ENCODE data around the gene RNF223.

Gene RNF223

DNA sequence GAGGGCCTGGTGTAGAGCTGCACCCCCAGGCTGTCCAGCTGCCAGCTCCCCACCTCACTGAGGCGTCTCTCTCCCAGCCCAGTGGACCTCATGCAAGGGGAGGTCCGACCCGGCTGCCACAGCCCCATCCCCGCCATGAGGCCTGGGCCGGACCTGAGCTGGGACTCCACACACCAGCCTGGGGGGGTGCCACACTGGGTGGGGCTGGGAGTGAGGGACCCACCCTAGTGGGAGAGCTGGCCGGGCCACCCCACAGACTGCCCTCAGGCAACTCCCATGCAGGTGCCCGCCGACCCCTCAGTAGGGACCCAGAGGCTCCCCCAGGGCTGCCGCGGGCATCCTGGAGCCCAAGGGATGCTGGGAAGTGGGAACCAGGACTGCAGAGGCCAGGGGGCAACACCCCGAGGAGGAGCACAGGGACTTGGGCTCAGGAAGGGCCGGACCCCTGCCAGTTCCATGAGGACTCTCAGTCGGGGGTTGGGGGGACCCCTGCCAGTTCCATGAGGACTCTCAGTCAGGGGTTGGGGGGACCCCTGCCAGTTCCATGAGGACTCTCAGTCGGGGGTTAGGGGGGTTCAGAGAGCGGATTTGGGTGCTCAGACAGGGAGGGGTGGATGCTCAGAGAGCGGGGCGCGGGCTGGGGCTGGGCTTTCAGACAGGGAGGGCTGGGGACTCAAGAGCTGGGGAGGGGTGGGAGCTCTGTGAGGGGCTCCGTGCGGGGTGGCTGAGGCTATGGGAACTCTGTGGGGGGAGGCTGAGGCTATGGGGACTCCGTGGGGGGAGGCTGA, 1.2 kb upstream of the RNF223 start:
- H3K4me3 ChIP-seq (ENCODE audit: control insufficient read depth, low read depth, low read length), result no peak overlapping the region
- no peak for DNase-seq (ENCODE audit: low read depth)
- TF ChIP-seq, protein P1, sequence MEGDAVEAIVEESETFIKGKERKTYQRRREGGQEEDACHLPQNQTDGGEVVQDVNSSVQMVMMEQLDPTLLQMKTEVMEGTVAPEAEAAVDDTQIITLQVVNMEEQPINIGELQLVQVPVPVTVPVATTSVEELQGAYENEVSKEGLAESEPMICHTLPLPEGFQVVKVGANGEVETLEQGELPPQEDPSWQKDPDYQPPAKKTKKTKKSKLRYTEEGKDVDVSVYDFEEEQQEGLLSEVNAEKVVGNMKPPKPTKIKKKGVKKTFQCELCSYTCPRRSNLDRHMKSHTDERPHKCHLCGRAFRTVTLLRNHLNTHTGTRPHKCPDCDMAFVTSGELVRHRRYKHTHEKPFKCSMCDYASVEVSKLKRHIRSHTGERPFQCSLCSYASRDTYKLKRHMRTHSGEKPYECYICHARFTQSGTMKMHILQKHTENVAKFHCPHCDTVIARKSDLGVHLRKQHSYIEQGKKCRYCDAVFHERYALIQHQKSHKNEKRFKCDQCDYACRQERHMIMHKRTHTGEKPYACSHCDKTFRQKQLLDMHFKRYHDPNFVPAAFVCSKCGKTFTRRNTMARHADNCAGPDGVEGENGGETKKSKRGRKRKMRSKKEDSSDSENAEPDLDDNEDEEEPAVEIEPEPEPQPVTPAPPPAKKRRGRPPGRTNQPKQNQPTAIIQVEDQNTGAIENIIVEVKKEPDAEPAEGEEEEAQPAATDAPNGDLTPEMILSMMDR (conservative IDR thresholded peaks at IDR 0.05; ENCODE audit: control insufficient read depth, insufficient read depth, low read depth, low read length), result no peak

DNA sequence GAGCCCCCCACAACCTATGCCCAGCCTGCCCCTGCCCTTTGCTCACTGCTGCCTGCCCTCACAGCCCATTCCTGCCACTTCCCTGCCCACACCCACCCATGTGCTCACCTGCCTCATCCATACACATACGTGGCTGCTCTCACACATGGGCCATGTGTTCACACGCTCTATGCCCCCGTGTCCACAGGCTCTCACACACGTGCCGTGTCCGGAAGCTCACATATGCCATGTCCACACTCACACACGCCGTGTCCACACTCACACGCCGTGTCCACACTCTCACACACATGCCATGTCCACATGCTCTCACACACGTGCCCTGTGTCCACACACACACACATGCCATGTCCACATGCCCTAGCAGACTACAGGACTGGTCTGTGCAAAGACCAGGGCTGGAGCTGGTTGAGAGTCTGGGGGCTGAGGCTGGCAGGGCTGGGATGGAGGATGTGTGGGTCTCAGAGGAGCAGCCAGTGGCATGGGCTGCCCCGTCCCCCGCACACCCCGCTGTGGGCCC, 583 bp upstream of the RNF223 start:
- H3K4me3 ChIP-seq (ENCODE audit: control insufficient read depth, low read depth, low read length), result no peak overlapping the region
- TF ChIP-seq, protein P1 (conservative IDR thresholded peaks at IDR 0.05; ENCODE audit: control insufficient read depth, insufficient read depth, low read depth, low read length), result no peak
- no peak for DNase-seq (ENCODE audit: low read depth)

DNA sequence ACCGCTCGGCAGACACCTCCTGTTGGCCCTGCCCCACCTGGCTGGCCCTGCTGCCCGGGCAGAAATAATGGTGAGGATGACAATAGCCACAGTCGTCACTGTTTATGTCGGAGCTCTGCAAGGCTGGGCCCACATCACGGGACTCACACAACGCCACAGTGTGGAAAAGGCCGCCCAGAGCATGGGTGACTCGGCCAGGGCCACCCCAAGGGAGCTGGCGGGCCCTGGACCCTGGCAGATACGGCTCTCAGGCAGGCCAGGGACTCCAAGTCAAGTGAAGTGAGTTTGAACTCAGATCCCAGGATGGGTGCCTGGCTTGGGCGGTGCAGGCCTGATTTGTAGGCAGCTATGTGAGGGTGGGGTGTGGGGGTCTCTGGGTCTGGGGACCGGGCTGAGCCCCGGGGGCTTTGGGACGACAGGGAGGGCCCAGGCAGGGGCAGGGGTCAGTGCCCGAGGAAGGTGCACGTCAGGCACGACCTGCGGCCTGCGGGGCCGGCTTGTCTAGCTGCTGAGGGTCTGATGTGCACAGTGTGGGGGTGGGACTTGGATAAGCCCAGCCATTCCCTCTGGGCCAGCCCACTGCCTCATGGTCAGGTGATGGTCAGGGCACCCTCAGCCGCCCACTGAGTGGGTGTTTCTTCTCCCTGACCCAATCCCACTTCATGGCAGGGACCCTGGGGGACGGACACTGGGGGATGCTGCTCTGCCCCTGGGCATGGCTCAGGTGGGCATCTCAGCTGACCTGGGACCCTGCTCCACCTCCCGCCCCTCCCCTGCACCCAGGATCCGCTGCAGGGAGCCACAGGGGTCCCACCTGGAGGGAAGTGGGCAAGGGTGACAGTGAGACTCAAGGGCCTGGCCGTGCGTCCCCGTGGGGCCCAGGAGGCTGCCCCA, 1.0 kb downstream of the RNF223 start:
- no peak overlapping the region for H3K4me3 ChIP-seq (ENCODE audit: control insufficient read depth, low read depth, low read length)
- DNase-seq (ENCODE audit: low read depth), result no peak
- TF ChIP-seq, protein P1 (conservative IDR thresholded peaks at IDR 0.05; ENCODE audit: control insufficient read depth, insufficient read depth, low read depth, low read length), result no peak

DNA sequence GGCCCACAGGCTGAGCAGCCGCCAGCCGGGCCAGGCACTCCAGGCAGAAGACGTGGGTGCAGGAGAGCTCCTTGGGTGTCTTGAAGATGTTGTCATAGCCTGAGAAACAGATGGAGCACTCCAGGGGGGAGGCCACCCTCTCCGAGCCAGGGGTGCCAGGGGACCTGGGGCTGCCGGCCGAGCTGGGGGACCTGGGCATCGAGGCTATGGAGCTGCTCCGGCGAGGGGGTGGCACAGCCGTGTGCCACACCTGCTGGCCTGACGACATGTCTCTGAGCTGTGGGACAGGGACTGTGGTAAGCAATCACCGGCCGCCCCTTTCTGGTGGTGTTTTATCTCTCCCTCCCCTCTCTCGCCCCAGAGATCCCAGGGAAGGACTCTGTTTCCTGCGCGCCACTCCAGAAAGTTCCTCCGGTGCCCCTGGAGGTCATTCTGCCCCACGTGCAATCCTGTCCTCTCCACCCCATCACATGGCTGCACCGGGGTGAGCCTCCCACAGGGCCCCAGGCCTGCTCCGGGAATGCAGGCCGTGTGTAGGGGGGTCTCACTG, 1.7 kb downstream of the RNF223 start:
- TF ChIP-seq, protein P1 (conservative IDR thresholded peaks at IDR 0.05; ENCODE audit: control insufficient read depth, insufficient read depth, low read depth, low read length), result no peak
- no peak for DNase-seq (ENCODE audit: low read depth)
- H3K4me3 ChIP-seq (ENCODE audit: control insufficient read depth, low read depth, low read length), result no peak overlapping the region

DNA sequence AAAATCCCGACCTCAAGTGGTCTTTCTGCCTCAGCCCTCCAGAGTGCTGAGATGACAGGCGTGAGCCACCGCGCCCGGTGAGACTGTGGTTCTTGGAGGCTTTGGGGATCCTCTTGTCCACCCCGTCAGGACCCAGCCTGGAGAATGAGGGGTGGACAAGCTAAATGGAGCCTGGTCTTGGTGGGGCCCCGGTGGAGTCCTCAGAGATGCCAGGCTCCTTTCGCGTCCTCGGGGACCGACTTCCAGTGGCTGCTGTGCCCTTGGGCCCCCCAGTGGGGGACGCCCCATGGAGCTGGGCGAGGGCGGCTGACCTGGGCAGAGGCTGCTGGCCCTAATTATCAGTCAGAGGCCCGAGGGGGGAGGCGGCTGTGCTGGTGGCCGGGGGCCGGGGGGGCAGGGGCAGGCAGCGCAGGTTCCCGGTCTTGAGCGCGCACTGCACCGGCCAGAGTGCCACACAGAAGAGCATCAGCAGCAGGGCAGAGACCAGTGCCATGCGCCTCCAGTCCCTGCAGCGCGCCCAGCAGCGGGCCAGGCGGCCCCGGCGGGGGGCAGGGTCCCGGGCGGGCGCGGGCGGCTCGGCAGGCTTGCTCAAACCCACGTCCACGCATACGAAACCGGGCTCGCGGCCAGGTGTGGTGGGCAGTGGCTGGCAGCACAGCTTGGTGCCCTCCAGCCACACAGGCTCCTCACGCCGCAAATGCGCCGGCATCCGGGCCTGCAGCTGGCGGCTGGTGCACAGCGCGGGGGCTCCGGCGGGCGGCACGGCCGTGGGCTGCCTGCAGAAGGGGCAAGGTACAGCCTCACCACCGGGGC, 2.4 kb downstream of the RNF223 start:
- H3K4me3 ChIP-seq (ENCODE audit: control insufficient read depth, low read depth, low read length), result no peak overlapping the region
- DNase-seq (ENCODE audit: low read depth), result no peak
- TF ChIP-seq, protein P1 (conservative IDR thresholded peaks at IDR 0.05; ENCODE audit: control insufficient read depth, insufficient read depth, low read depth, low read length), result no peak
